ENCODE data around the gene ZIC2. TPM values are rescaled to one million over a fixed set of nuclear protein-coding genes. Genes with fewer than 3 reads are reported as not detected.
"Not testable (repeated sequence)": the region's sequence is repeated elsewhere in the genome, so short reads cannot be mapped to it uniquely, and the experiment has no call there.

ZIC2 gene
- 2.8 TPM for total RNA-seq

DNA sequence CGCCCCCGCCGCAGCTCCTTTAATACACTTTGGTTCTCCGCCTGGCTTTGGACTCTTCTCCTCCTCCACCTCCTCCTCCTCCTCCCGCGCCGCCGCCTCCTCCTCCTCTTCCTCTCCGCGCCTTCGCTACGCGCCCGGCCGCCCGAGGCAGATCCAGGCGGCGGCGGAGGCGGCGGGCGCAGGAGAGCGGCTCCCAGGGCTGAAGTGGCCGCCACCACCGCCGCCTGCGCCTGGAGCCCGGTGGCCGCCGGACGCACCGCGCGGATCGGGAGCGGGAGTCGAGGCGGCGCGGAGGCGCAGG lies at the start of gene ZIC2:
Gene ZIC2 (plus strand): TSS at position 50 of the 301 bp plus-strand sequence. CDS start 281 bp downstream, outside the sequence.
- DNase-seq, result no peak

GRCh38 chr13:99932912-99933311 lies 48.7 kb upstream of the ZIC2 start:
- DNase-seq, result no peak

DNA sequence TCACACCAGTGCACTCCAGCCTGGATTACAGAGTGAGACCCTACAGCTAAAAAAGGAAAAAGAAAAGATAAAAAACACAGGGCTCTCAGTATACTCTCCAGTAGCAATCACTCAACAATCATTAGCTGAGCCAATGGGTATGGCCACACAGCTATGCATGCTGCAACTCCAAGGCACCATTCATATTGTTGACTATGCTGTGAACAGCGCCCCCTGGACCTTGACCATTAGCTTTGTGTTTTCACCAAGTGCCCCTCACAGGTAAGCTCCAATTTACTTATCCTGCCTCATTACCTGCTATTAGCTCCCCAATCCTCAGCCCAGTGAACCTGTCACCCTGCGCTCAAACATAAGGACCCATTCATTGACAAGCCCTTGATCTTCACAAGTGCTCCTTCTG lies 45.8 kb upstream of the ZIC2 start:
- no peak for DNase-seq

GRCh38 chr13:99938635-99939034 lies 42.9 kb upstream of the ZIC2 start:
- no peak for DNase-seq

DNA sequence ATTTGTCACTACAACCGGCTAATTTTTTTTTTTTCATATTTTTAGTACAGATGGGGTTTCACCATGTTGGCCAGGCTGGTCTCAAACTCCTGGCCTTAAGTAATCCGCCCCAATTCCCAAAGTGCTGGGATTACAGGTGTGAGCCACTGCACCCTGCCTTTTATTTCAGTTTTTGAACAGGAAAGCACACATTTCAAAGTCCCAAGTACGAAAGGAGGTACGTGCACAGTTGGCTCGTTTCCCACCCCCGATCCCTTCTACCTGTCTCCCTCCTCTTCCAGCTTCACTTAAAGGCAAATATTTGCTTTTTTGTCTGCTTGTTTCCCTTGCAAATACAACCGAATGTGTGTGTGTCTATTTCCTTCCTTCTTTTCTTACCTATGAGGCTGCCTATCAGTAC lies 40.5 kb upstream of the ZIC2 start:
- DNase-seq, result no peak

- DNase-seq, result no peak
These were observed 39.7 kb upstream of the ZIC2 start for GRCh38 chr13:99941911-99942310.

GRCh38 chr13:99944102-99944501 lies 37.5 kb upstream of the ZIC2 start:
- no peak for DNase-seq

DNA sequence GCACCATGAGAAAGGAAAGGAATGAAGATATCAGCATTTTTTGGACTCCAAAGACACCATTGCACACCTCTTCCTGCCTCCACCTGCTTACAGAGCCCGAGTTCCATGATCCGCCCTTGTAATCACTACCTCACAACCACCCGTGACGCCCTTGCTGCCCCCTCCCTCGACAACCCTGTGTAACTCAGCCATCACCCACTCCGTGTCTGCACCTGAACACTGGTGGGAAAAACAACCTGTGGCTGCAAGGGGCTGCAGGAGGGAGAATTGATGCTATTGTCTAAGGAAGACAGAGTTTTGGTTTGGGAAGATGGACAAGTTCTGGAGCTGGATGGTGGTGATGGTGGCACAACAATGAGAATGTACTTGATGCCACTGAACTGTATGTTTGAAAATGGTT lies 37.0 kb upstream of the ZIC2 start:
- no peak for DNase-seq

GRCh38 chr13:99945515-99945914 lies 36.1 kb upstream of the ZIC2 start:
- not testable (repeated sequence) for DNase-seq

- DNase-seq, result no peak
These were observed 33.9 kb upstream of the ZIC2 start for GRCh38 chr13:99947666-99948065.

GRCh38 chr13:99948411-99948810 lies 33.2 kb upstream of the ZIC2 start:
- no peak for DNase-seq

GRCh38 chr13:99948907-99949678 lies 32.5 kb upstream of the ZIC2 start:
- DNase-seq, result no peak

- no peak for DNase-seq
These were observed 31.7 kb upstream of the ZIC2 start for GRCh38 chr13:99949679-99950413.

DNA sequence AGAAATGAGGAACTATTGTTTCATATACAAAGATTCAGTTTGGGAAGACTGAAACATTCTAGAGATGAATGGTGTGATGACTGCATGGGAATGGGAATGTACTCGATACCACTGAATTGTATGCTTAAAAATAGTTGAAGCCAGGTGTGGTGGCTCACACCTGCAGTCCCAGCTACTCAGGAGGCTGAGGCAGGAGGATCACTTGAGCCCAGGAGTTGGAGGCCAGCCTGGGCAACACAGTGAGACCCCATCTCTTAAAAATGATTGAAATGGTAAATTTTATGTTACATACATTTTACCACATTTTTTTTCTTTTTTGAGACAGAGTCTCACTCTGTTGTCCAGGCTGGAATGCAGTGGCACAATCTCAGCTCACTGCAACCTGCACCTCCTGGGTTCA lies 29.9 kb upstream of the ZIC2 start:
- DNase-seq, result not testable (repeated sequence)

DNA sequence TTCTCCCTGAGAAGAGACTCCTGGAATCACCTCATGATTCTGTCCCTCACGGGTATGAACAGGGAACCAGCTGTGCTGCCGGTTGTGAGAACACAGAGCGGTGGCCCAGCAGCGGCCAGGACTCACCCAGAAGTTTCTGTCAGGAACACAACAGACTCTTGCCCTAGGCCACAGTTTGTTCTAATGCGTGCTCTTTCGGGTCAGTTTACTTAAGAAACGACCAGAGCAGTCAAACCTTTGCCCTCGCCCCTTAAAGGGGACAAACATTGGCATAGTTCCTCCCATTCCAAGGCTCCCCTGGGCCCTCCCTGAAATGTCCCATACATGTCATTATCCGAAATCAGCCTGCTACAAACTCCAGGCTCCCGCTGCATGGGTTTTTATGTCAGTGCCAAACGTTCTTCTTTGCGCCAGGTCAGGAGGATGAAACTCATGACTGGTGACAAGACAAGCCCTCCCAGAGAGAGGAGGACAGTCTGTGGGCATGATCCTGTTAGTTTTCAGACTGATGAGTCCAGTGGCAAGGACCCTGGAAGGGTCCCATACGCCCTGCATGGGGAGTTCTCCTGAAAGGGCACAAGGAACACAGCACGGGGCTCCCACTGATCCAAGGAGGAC lies 28.3 kb upstream of the ZIC2 start:
- no peak for DNase-seq

- no peak for DNase-seq
These were observed 26.4 kb upstream of the ZIC2 start for GRCh38 chr13:99955107-99955746.

DNA sequence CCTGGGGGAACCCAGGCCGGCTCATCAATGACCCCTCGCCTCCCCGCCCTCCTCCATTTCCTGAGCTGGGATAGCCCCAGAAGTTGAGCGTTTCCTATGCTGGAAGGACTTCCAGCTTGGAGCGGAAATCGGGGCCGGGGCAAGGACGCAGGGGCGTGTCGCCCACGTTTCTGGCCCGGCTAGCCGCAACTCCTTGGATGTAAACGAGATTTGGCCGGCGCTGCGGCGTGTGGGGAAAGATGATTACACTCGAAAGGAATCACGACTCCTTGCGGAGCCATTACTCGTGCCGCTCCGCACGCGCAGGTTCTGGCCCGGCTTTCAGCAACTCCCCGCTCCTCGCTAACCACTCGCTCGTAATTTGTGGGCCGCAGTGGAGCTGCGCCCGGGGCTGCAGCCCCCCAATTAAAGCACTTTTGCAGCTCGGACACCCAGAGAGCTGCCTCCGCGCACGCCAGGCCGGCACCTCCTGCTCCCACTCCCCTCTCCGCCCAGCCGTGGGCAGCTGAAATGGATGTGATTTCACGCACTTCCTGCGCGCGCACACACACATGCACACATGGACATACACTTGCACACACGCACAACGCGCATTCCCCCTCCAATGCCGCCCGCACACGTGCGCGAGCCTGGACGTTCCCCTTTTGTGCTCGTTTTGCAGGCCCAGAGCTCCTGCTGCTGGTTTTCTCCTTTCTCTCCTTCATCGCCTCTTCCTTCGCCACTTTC lies 25.7 kb upstream of the ZIC2 start:
- no peak for DNase-seq

GRCh38 chr13:99956473-99957349 lies 24.9 kb upstream of the ZIC2 start:
- no peak for DNase-seq

GRCh38 chr13:99958406-99959126 lies 23.0 kb upstream of the ZIC2 start:
- no peak for DNase-seq

GRCh38 chr13:99959127-99959539 lies 22.5 kb upstream of the ZIC2 start:
- DNase-seq, result no peak

All from occipital lobe (tissue), 2 donors.